ENCODE measurements around the gene UGT3A2. TPM values are rescaled to one million over a fixed set of nuclear protein-coding genes. Genes with fewer than 3 reads are reported as not detected.

The UGT3A2 gene
- total and polyA plus RNA-seq, 12 donors: 0.08 to 1.7 (median 0.20) TPM; not detected in 4

DNA sequence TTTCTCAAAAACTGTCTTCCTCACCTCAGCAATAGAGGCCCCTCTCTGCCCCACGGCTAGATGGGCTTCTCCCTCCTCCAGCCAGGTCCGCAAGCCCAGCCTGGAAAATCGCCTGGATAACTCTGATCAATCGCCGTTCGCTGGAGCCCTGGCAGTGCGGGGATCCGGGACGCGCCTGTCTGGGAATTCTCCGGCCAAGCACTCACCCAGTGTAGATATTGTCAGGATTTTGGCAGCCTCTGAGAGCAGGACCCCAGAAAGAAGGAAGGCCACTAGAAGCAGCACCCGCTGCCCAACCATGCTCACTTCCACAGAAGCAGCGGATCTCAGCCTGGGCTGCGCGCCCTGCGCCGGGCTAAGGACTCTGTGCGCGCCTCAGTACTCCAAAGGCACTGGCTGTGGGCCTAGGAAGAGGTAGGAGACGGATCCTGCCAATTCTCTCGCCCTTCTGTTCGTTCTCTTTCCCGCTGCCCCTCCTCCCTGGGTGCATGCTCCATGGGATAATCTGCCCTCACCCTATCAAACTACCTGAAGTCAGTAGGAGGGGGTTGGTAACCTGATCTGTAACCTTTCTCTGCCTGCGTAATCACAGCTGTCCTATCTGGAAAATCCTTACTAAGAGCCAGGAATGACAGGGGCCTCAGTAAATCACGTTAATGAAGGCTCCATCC, 75.6 kb downstream of the UGT3A2 start, which contains the start of gene UGT3A1:
UGT3A1 (minus strand) TSS at position 450 of the 671 bp plus-strand sequence; CDS start at position 300, 150 bp downstream.
- WGBS, 4 donors: 6 to 16% (median 9%) methylated on average over 8 to 25 of the region's 25 CpGs
- DNase-seq: no peak
- Histone ChIP-seq H3K36me3 (replicated peaks in 1 of 2) (no peaks in the 10 kb centered on the region), H3K4me1 (replicated peaks in 1 of 2) (no peaks in the 10 kb centered on the region), H3K27me3 (no peaks in the 10 kb centered on the region), H3K4me3 (no peak within 1 kb of the TSS), H3K9me3 (replicated peaks in 1 of 3) (no peaks in the 10 kb centered on the region), H3K27ac (no peak within 1 kb of the TSS)
- intact Hi-C loops (cut with DNase I): no loop called here
- TF ChIP-seq POLR2A (IDR thresholded peaks at IDR 0.05): no peak
- no peak for TF ChIP-seq CTCF (IDR thresholded peaks at IDR 0.05)

DNA sequence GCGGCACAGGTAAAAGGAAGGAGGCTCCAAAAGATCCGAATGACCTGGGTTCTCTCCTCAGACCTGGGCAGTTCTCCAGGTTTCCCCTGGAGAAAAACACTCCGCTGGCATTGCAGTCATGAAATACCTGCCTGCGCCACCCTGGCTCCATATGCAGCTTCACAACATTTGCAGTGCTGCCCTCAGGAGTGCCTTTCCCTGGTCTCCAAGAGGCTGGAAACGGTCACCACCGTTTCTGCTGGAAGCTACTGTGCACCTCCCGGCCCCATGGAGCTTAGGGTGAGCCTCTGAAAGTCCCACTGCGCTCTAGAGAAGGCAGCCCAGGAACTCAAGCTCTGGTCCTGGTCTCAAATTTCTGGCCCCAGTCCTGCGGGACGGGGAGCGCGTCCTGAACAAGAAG, 76.2 kb downstream of the UGT3A2 start:
- no peak for DNase-seq
- no peaks in the 10 kb centered on the region for H3K9me3 ChIP-seq (replicated peaks in 1 of 3)
- TF ChIP-seq CTCF (IDR thresholded peaks at IDR 0.05): no peak
- no peak for TF ChIP-seq POLR2A (IDR thresholded peaks at IDR 0.05)
- no peak overlapping the region for H3K27ac ChIP-seq
- WGBS, 4 donors: 26 to 45% (median 38%) methylated on average over 7 to 12 of the region's 12 CpGs
- no peaks in the 10 kb centered on the region for H3K36me3 ChIP-seq (replicated peaks in 1 of 2)
- intact Hi-C loops (cut with DNase I): no loop called here
- H3K27me3 ChIP-seq: no peaks in the 10 kb centered on the region
- no peaks in the 10 kb centered on the region for H3K4me1 ChIP-seq (replicated peaks in 1 of 2)
- no peak overlapping the region for H3K4me3 ChIP-seq

GRCh38 chr5:35988529-35988928, 78.2 kb downstream of the UGT3A2 start:
- WGBS, 4 donors: 48 to 78% (median 56%) methylated on average over 4 of the region's 4 CpGs
- no peak for TF ChIP-seq CTCF (IDR thresholded peaks at IDR 0.05)
- no peak for TF ChIP-seq POLR2A (IDR thresholded peaks at IDR 0.05)
- no peaks in the 10 kb centered on the region for H3K9me3 ChIP-seq (replicated peaks in 1 of 3)

GRCh38 chr5:35987776-35988175, 78.9 kb downstream of the UGT3A2 start:
- H3K27ac ChIP-seq: no peak overlapping the region
- TF ChIP-seq CTCF (IDR thresholded peaks at IDR 0.05) (no peak), POLR2A (IDR thresholded peaks at IDR 0.05) (no peak)
- H3K9me3 ChIP-seq (replicated peaks in 1 of 3): no peaks in the 10 kb centered on the region
- no peaks in the 10 kb centered on the region for H3K36me3 ChIP-seq (replicated peaks in 1 of 2)
- intact Hi-C loops (cut with DNase I): no loop called here
- WGBS, 4 donors: 34 to 48% (median 39%) methylated on average over 3 of the region's 3 CpGs
- no peaks in the 10 kb centered on the region for H3K27me3 ChIP-seq
- H3K4me3 ChIP-seq: no peak overlapping the region
- H3K4me1 ChIP-seq (replicated peaks in 1 of 2): no peaks in the 10 kb centered on the region
- no peak for DNase-seq

More at GRCh38 chr5:35988529-35988928, 78.2 kb downstream of the UGT3A2 start:
- Histone ChIP-seq H3K27ac (no peak overlapping the region), H3K27me3 (no peaks in the 10 kb centered on the region), H3K4me1 (replicated peaks in 1 of 2) (no peaks in the 10 kb centered on the region), H3K36me3 (replicated peaks in 1 of 2) (no peaks in the 10 kb centered on the region), H3K4me3 (no peak overlapping the region)
- intact Hi-C loops (cut with DNase I): no loop called here
- no peak for DNase-seq

Small RNA genes within 50 kb of the gene (small RNA-seq; reads per million reads assigned to genes)
- 0 reads per million in 2 donors for gene AC016612.1

Other genes starting within 250 kb of the UGT3A2 start
- gene IL7R, start 210.0 kb downstream of the UGT3A2 start, total RNA-seq: 10 to 100 TPM in 4 of 9 donors, 1 to 10 TPM in 5; 4.7 to 14.7 (median 8.1) TPM
- 10 to 100 TPM in 1 of 3 donors, 1 to 10 TPM in 2; 1.2 to 14.2 (median 1.8) TPM for gene IL7R, start 210.0 kb downstream of the UGT3A2 start, polyA plus RNA-seq
- gene CAPSL, start 128.3 kb downstream of the UGT3A2 start, total RNA-seq: not detected
- gene CAPSL, start 128.3 kb downstream of the UGT3A2 start, polyA plus RNA-seq: under 1 TPM in 1 of 3 donors, not detected in 2; 0.27 TPM
- not detected for gene UGT3A1, start 75.5 kb downstream of the UGT3A2 start, total RNA-seq
- gene UGT3A1, start 75.5 kb downstream of the UGT3A2 start, polyA plus RNA-seq: under 1 TPM in 1 of 3 donors, not detected in 2; 0.22 TPM
- 10 to 100 TPM in 8 of 9 donors, 1 to 10 TPM in 1; 9.6 to 30.1 (median 15.1) TPM for gene LMBRD2, start 85.0 kb upstream of the UGT3A2 start, total RNA-seq
- gene LMBRD2, start 85.0 kb upstream of the UGT3A2 start, polyA plus RNA-seq: 10 to 100 TPM in 1 of 3 donors, 1 to 10 TPM in 2; 2.3 to 24.8 (median 3.7) TPM
- 10 to 100 TPM in 7 of 9 donors, 1 to 10 TPM in 2; 8.7 to 52.1 (median 14.9) TPM for gene SKP2, start 85.2 kb upstream of the UGT3A2 start, total RNA-seq
- 10 to 100 TPM in 1 of 3 donors, 1 to 10 TPM in 2; 2.9 to 11.3 (median 3.9) TPM for gene SKP2, start 85.2 kb upstream of the UGT3A2 start, polyA plus RNA-seq
- 10 to 100 TPM; 38.8 to 68.3 (median 52.6) TPM for gene NADK2, start 175.0 kb upstream of the UGT3A2 start, total RNA-seq
- 10 to 100 TPM; 13.5 to 32.8 (median 19.5) TPM for gene NADK2, start 175.0 kb upstream of the UGT3A2 start, polyA plus RNA-seq
- 10 to 100 TPM in 1 of 9 donors, 1 to 10 TPM in 8; 1.0 to 21.6 (median 2.8) TPM for gene RANBP3L, start 235.0 kb upstream of the UGT3A2 start, total RNA-seq
- 1 to 10 TPM in 2 of 3 donors, under 1 TPM in 1; 0.30 to 1.4 (median 1.0) TPM for gene RANBP3L, start 235.0 kb upstream of the UGT3A2 start, polyA plus RNA-seq